ENCODE data around the gene TLR10.

DNA sequence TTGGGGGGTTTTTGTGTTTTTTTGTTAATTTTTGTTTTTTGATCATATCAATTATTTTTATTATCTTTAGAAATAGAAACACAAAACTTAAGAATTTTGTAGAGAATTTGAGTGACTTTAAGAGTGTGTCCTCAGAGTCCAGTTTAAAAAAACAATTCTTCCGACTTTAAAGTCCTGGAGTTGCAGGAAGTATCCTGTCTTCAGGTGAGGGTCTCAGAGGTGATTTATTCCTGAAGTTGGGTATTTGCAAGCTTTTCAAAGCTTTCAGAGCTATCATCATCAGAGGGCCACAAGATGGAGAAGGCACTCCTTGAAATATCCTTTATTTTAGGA lies 23.0 kb downstream of the TLR10 start:
- TF ChIP-seq, protein P1, sequence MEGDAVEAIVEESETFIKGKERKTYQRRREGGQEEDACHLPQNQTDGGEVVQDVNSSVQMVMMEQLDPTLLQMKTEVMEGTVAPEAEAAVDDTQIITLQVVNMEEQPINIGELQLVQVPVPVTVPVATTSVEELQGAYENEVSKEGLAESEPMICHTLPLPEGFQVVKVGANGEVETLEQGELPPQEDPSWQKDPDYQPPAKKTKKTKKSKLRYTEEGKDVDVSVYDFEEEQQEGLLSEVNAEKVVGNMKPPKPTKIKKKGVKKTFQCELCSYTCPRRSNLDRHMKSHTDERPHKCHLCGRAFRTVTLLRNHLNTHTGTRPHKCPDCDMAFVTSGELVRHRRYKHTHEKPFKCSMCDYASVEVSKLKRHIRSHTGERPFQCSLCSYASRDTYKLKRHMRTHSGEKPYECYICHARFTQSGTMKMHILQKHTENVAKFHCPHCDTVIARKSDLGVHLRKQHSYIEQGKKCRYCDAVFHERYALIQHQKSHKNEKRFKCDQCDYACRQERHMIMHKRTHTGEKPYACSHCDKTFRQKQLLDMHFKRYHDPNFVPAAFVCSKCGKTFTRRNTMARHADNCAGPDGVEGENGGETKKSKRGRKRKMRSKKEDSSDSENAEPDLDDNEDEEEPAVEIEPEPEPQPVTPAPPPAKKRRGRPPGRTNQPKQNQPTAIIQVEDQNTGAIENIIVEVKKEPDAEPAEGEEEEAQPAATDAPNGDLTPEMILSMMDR (conservative IDR thresholded peaks at IDR 0.05) = no peak; the same call in 1 of the 2 replicates
- TF ChIP-seq EZH2 (IDR thresholded peaks at IDR 0.05; ENCODE audit: low read depth) = no peak
